Right atrium auricular region (tissue), 2 donors: Measurements from ENCODE around the gene CYP19A1. TPM values are rescaled to one million over a fixed set of nuclear protein-coding genes. Genes with fewer than 3 reads are reported as not detected.

Experiments used
- DNase-seq: peaks from one replicate; pipeline ENCODE4 v3.0.0-alpha.2; 2019; ENCODE audit warnings: low spot score
- H3K27ac ChIP-seq, 2 donors: fragments of 200-600 bp; sonication (generic); 1 replicate in 1 of 2; 2 replicates in 1 of 2; pipeline ENCODE4 v1.5.1; 2016 to 2019
- H3K27me3 ChIP-seq, 2 donors: fragments of 200-600 bp; sonication (generic); one replicate each; pipeline versions ENCODE4 v1.5.1 to v1.6.0; 2017 to 2019
- H3K36me3 ChIP-seq: fragments of 200-600 bp; sonication (generic); one replicate; pipeline ENCODE4 v1.5.1; 2016
- H3K4me1 ChIP-seq, 2 donors: fragments of 200-600 bp; sonication (generic); one replicate each; pipeline versions ENCODE4 v1.5.1 to v1.6.0; 2017 to 2019
- H3K4me3 ChIP-seq, 2 donors: fragments of 200-600 bp; sonication (generic); 1 replicate in 1 of 2; 2 replicates in 1 of 2; pipeline ENCODE4 v1.5.1; 2017 to 2019; ENCODE audit warnings: mild to moderate bottlenecking in 1 of 2, moderate library complexity in 1 of 2
- H3K9me3 ChIP-seq, 2 donors: fragments of 200-600 bp; sonication (generic); one replicate each; pipeline ENCODE4 v1.5.1; 2019
- CTCF ChIP-seq, 2 donors: fragments of 200-600 bp; sonication (generic); IDR thresholded peaks; one replicate each; pipeline ENCODE4 v1.5.1; 2019; ENCODE audit warnings: antibody characterized with exemption in 2 of 2
- total RNA-seq, 2 donors: library from RNA; depleted of rRNA; stranded (reverse); fragments of >200 nt; gene quantifications; one replicate each; pipeline ENCODE4 v1.1.0, GENCODE V29; 2016

Gene CYP19A1
- total RNA-seq, 2 donors from 2014 or later: 2.4 TPM; not detected in 1

- Histone ChIP-seq H3K4me1 (peaks cover 0 to 9% of the 10 kb centered on the region in 2 donors), H3K36me3 (no peaks in the 10 kb centered on the region), H3K27me3 (no peaks in the 10 kb centered on the region), H3K27ac (no peak overlapping the region), H3K9me3 (no peaks in the 10 kb centered on the region), H3K4me3 (no peak overlapping the region)
- DNase-seq: peak; percentile 61
- no peak for TF ChIP-seq CTCF (IDR thresholded peaks at IDR 0.05)
Measured at GRCh38 chr15:51227940-51228732, 110.3 kb downstream of the CYP19A1 start.

- Histone ChIP-seq H3K9me3 (no peaks in the 10 kb centered on the region), H3K4me3 (no peak overlapping the region), H3K27ac (no peak overlapping the region), H3K27me3 (no peaks in the 10 kb centered on the region), H3K4me1 (peaks cover 0 to 9% of the 10 kb centered on the region in 2 donors), H3K36me3 (no peaks in the 10 kb centered on the region)
- no peak for DNase-seq
- TF ChIP-seq CTCF (IDR thresholded peaks at IDR 0.05): no peak
Measured at GRCh38 chr15:51226576-51227210, 111.7 kb downstream of the CYP19A1 start.

GRCh38 chr15:51224428-51224827 lies 114.0 kb downstream of the CYP19A1 start:
- no peak for DNase-seq
- H3K4me1 ChIP-seq: peaks cover 0 to 9% of the 10 kb centered on the region in 2 donors
- H3K27me3 ChIP-seq: no peaks in the 10 kb centered on the region
- TF ChIP-seq CTCF (IDR thresholded peaks at IDR 0.05): no peak
- H3K4me3 ChIP-seq: no peak overlapping the region
- no peaks in the 10 kb centered on the region for H3K9me3 ChIP-seq
- H3K27ac ChIP-seq: peak overlapping the region in 1 of 2 donors; percentile 7
- no peaks in the 10 kb centered on the region for H3K36me3 ChIP-seq

DNA sequence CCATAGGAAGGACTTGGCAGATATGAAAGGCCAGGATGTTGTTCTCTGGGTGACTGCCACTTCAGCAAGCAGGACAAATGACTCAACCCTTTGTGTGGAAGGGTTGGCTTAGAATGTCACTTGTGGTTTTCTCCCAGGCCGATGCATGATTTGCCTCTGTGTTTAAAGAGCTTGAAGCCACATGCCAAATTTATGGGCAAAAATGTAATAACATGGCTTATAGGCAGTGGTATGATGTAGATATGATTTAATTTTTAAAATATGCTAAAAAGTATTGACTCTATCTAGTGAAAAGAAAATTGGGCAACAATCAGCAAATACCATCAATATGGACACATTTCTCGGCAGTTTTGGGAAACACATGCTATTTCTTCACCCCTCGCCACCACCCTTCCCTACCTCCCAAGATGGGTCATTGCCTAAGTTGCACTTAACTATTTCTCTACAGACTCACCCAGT lies 114.6 kb downstream of the CYP19A1 start:
- Histone ChIP-seq H3K4me3 (no peak overlapping the region), H3K36me3 (no peaks in the 10 kb centered on the region), H3K9me3 (no peaks in the 10 kb centered on the region), H3K27me3 (no peaks in the 10 kb centered on the region), H3K4me1 (peaks cover 0 to 11% of the 10 kb centered on the region in 2 donors), H3K27ac (no peak overlapping the region)
- peak; percentile 63 for DNase-seq
- no peak for TF ChIP-seq CTCF (IDR thresholded peaks at IDR 0.05)

DNA sequence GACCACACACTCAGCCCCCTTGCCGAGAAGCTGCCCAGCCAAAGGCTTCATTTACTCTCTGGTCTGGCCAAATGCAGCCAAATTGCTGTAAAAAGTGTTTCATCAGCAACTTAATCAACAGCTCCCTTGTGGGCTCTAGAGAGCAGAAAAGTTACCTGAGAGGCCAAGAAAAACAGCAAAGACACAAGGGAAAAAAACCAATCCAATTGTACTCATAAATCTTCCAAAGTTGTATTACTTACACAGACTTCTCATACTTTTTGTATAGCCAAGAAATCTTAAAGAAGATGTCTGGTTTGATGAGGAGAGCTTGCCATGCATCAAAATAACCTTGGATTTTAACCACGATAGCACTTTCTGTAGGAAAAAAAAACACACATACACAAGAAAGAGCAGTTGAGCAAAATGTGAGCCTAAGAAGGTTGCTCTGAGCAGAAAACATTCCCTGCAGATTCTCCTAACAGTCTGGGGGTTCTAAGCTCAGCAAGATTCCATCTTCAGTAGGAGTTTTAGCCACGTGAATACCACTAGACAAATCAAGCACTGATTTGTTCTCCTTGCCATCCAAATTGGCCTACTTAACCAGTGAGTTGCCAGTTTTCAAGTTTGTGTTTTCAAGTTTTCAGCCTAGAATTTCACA lies 120.0 kb downstream of the CYP19A1 start:
- no peaks in the 10 kb centered on the region for H3K27me3 ChIP-seq
- H3K4me3 ChIP-seq: no peak overlapping the region
- H3K9me3 ChIP-seq: no peaks in the 10 kb centered on the region
- DNase-seq: no peak
- no peaks in the 10 kb centered on the region for H3K36me3 ChIP-seq
- peaks cover 0 to 4% of the 10 kb centered on the region in 2 donors for H3K4me1 ChIP-seq
- no peak for TF ChIP-seq CTCF (IDR thresholded peaks at IDR 0.05)
- H3K27ac ChIP-seq: no peak overlapping the region
